Left colon (tissue), 2 donors: ENCODE measurements around the gene PLCB4. TPM values are rescaled to one million over a fixed set of nuclear protein-coding genes. Genes with fewer than 3 reads are reported as not detected.
"Not testable (repeated sequence)": the region's sequence is repeated elsewhere in the genome, so short reads cannot be mapped to it uniquely, and the experiment has no call there.

Experiments used
- ATAC-seq: fragments of 200-7000 bp; cut with Tn5 transposase; one replicate; pipeline ENCODE4 v1.9.1; 2020; ENCODE audit warnings: mild to moderate bottlenecking, moderate library complexity
- DNase-seq, 2 donors: peaks; one replicate each; pipeline ENCODE4 v3.0.0-alpha.2; 2020
- intact Hi-C, 2 donors: fragments of 100-400 bp; cut with DNase I in 1 of 2; cut with micrococcal nuclease in 1 of 2; formaldehyde crosslinking; loops; one replicate each; pipeline versions ENCODE4 v1.11.2 to v1.14.0; 2022; cut with DNase I, micrococcal nuclease
- total RNA-seq, 2 donors: library from RNA; stranded (reverse); fragmentation: NEBNext Ultra II Directional; extraction: Animal tissue kit (Norgen Biotek cat#: 25700); gene quantifications; one replicate each; pipeline ENCODE4 v1.2.1, GENCODE V29; 2021
- donor health status: DM: no; HTN: no; CAD: no.
- donor health status: DM: yes; HTN: yes; CAD: no.

PLCB4 gene
- total RNA-seq, 2 donors from 2014 or later: 45.3 to 58.2 TPM

- DNase-seq: no peak
- intact Hi-C loops: no loop called here
Measured at GRCh38 chr20:9130521-9130920, 61.6 kb downstream of the PLCB4 start.

DNA sequence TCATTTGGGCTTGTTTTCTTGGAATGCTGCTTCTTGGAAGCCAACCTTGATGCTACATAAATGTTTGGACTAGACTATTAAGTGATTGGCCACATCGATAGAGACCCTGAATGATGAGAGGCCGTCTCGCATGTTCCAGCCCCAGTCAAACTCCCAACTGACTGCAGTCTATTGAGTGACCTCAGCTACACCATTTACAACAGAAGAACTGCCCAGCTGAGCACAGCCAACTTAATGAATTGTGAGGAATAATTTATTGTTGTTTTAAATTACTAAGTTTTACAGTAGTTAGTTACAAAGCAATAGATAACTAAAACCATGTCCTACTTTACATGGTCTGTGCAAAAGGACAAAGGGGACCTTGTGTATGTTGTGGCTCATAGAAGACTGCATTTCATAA, 63.0 kb downstream of the PLCB4 start:
- ATAC-seq (no peak), DNase-seq (no peak)
- intact Hi-C loops: no loop called here

More at GRCh38 chr20:9130521-9130920, 61.6 kb downstream of the PLCB4 start:
- ATAC-seq: no peak

- intact Hi-C loops: no loop called here
- DNase-seq (no peak), ATAC-seq (no peak)
Measured at GRCh38 chr20:9134346-9134745, 65.5 kb downstream of the PLCB4 start.

- ATAC-seq (no peak), DNase-seq (no peak)
- intact Hi-C loops: no loop called here
Measured at GRCh38 chr20:9136114-9136513, 67.2 kb downstream of the PLCB4 start.

- ATAC-seq: no peak
- intact Hi-C loops: no loop called here
- no peak for DNase-seq
Measured at GRCh38 chr20:9137001-9137400, 68.1 kb downstream of the PLCB4 start.

- DNase-seq: no peak
- intact Hi-C loops: no loop called here
- no peak for ATAC-seq
Measured at GRCh38 chr20:9139106-9139833, 70.4 kb downstream of the PLCB4 start.

GRCh38 chr20:9140162-9140760, 71.4 kb downstream of the PLCB4 start:
- ATAC-seq: no peak

DNA sequence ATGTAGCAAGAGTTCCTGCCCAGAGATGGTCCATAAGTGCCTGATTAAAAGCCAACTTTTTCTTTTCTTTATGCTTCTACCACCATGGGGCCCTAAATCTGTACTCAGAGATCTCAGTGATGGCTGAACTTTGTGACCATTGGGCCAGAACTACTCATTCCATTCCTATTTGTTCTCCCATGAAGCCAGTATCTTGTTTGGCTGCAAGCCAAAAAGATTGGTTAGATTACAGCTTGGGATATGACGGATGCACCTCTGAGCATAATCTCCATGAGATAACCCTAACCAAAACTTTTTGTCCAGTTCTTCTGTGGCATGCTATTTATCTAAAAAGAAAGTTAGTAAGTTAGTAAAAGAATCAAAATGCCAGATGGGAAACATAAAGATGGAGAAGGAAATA, 72.2 kb downstream of the PLCB4 start:
- intact Hi-C loops: no loop called here
- ATAC-seq (no peak), DNase-seq (no peak)

More at GRCh38 chr20:9140162-9140760, 71.4 kb downstream of the PLCB4 start:
- no peak for DNase-seq
- intact Hi-C loops: no loop called here

DNA sequence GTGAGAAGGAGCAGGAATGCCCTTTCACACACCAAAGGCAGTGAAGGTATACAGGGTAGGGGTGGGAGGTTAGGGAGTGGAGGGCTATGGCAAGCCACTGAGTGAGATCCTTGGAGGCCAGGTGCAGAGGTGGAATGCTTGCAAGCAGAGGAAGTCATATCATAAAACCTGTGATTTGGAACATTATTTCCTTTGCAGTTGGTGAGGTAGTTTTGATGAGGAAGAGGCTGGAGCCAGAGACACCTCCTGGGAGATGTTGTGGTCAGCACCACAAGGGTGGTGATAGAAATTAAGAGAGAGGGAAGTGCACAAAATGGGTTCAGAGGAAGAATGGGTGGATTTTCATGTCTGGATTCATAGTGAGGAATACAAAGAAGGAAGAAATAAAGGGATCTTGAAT, 73.0 kb downstream of the PLCB4 start:
- DNase-seq: no peak
- no peak for ATAC-seq
- intact Hi-C loops: no loop called here

DNA sequence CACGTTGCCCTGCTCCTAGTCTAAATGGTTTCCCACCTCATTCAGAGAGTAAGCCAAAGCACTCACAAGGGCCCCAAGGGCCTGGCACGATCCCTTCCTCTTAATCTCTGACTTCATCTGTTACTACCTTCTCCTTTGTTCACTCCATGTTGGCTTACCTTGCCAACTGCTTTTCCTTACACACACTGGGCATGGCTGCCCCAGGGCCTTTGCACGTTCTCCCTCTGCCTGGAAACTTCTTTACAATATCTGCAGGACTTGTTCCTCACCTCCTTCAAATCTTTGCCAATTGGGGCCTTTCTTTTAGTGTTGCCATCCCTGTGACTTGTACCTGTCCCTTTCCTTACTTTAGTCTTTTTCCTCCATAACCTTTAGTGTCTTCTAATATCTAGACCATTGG, 73.9 kb downstream of the PLCB4 start:
- ATAC-seq (no peak), DNase-seq (no peak)
- intact Hi-C loops: no loop called here

DNA sequence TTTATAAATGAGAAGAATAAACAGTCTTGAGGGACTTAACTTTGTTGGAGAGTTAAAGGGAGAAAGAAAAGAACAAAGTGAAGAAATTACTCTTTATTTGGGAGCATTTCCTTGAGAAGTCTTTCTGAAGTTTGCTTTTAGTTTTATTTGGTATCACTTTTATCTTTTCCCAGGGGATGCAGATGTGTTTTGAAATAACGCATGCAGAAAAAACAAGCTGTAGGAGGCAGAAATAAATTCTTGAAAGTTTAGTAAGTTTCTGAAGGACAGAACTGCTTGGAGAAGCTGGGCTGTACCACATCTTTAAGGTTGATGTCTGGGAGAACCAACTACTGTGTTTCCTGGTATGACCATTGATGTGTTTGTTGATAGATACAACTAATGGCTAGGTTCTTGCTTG, 75.0 kb downstream of the PLCB4 start:
- DNase-seq: no peak
- ATAC-seq: no peak
- intact Hi-C loops: no loop called here

GRCh38 chr20:9144643-9145042, 75.8 kb downstream of the PLCB4 start:
- DNase-seq: no peak
- no peak for ATAC-seq
- intact Hi-C loops: no loop called here

- DNase-seq (no peak), ATAC-seq (no peak)
- intact Hi-C loops: no loop called here
Measured at GRCh38 chr20:9145142-9145541, 76.3 kb downstream of the PLCB4 start.

- DNase-seq (no peak), ATAC-seq (no peak)
Measured at GRCh38 chr20:9146649-9147048, 77.8 kb downstream of the PLCB4 start.

DNA sequence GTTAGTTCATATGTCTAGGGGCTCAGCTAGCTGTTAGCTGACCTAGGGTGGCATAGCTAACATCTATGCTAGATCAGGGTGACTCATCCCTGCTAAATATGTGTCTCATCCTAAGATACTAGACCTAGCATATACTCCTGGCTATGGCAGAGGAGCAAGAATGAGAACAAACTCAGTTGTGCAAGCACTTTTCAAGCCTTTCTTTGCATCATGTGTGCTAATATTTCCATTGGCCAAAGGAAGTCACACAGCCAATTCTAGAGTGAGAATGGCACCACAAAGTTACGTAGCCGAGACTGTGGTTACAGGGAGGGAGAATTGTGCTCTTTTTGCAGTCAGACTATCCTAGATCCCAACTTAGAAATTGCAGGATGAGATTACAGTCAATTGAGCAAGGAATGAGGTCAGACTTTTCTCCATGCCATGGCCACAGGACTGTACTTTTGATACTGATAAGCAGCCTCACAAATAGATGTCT, 78.7 kb downstream of the PLCB4 start:
- DNase-seq: no peak
- intact Hi-C loops: no loop called here
- no peak for ATAC-seq

More at GRCh38 chr20:9146649-9147048, 77.8 kb downstream of the PLCB4 start:
- intact Hi-C loops: no loop called here

- no peak for DNase-seq
- intact Hi-C loops: no loop called here
- no peak for ATAC-seq
Measured at GRCh38 chr20:9148291-9148690, 79.4 kb downstream of the PLCB4 start.

- DNase-seq (no peak), ATAC-seq (no peak)
- intact Hi-C loops: no loop called here
Measured at GRCh38 chr20:9149087-9149486, 80.2 kb downstream of the PLCB4 start.

GRCh38 chr20:9149796-9150195, 80.9 kb downstream of the PLCB4 start:
- no peak for ATAC-seq
- DNase-seq: no peak
- intact Hi-C loops: no loop called here

DNA sequence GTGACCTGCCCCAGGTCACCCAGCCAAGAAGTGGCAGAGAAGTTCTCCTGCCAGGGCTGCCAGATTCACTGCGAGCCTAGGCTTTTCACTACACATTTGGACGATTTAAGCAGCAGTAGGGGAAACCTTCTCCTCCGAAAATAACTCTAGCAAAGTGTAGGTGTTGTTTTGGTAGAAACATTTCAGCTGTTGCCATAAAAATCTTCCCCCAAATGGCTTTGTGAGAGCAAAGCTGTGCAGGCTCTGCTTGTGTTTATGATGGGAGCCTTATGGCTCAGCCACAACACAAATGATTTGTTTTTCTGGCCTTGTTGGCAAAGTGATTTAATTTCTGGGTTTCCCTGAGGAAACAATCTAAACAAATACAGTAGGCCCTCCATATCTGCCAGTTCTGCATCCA, 81.8 kb downstream of the PLCB4 start:
- ATAC-seq: no peak
- intact Hi-C loops: no loop called here
- DNase-seq: no peak

- intact Hi-C loops, DNase-seq, ATAC-seq: not testable (repeated sequence)
Measured at GRCh38 chr20:9152139-9152538, 83.3 kb downstream of the PLCB4 start.
